Mucosa of descending colon (tissue), 3 donors: Measurements from ENCODE around the gene ANKRD13B. TPM values are rescaled to one million over a fixed set of nuclear protein-coding genes. Genes with fewer than 3 reads are reported as not detected.

Source experiments
- ATAC-seq: fragments of 200-7000 bp; cut with Tn5 transposase; one replicate; pipeline ENCODE4 v1.9.1; 2020; ENCODE audit warnings: mild to moderate bottlenecking, moderate library complexity
- DNase-seq, 3 donors: peaks; one replicate each; pipeline ENCODE4 v3.0.0-alpha.2; 2020
- H3K36me3 ChIP-seq: fragments of 200-600 bp; one replicate; pipeline ENCODE4 v1.8.0; 2021; ENCODE audit warnings: low read depth, mild to moderate bottlenecking
- H3K4me1 ChIP-seq: fragments of 200-600 bp; one replicate; pipeline ENCODE4 v1.8.0; 2021; ENCODE audit warnings: low read depth, mild to moderate bottlenecking
- H3K4me3 ChIP-seq: fragments of 200-600 bp; one replicate; pipeline ENCODE4 v1.8.0; 2021; ENCODE audit warnings: mild to moderate bottlenecking
- H3K9me3 ChIP-seq: fragments of 200-600 bp; one replicate; pipeline ENCODE4 v1.8.0; 2021; ENCODE audit warnings: mild to moderate bottlenecking
- CTCF ChIP-seq: fragments of 200-600 bp; IDR thresholded peaks from one replicate; pipeline ENCODE4 v1.8.0; 2022; ENCODE audit warnings: antibody characterized with exemption, mild to moderate bottlenecking
- intact Hi-C, 2 donors: fragments of 100-400 bp; cut with DNase I in 1 of 2; cut with micrococcal nuclease in 1 of 2; formaldehyde crosslinking; loops; one replicate each; pipeline versions ENCODE4 v1.11.0 to v1.11.1; 2022; cut with DNase I, micrococcal nuclease
- total RNA-seq, 3 donors: library from RNA; stranded (reverse); fragmentation: NEBNext Ultra II Directional in 2 of 3; extraction: Animal tissue kit (Norgen Biotek cat#: 25700) in 2 of 3; gene quantifications; one replicate each; pipeline versions ENCODE4 v1.2.1 to v1.2.4, GENCODE V29; 2021 to 2023
- donor health status: DM: no; HTN: no; CAD: no; lungs with moderate emphysema.
- donor health status: DM: no; HTN: no; CAD: no.
- donor health status: DM: no; HTN: yes; CAD: no.

ANKRD13B gene
- total RNA-seq, 3 donors from 2014 or later, result 2.2 to 11.2 (median 3.3) TPM

- TF ChIP-seq CTCF, result no peak
- H3K36me3 ChIP-seq, result peaks cover 4% of the 10 kb centered on the region
- DNase-seq (no peak), ATAC-seq (no peak)
- H3K4me1 ChIP-seq, result no peaks in the 10 kb centered on the region
- no peak overlapping the region for H3K4me3 ChIP-seq
- intact Hi-C loops, result loop anchor here in 1 of 2 donors (10.0 kb wide), 1 partner anchor 145 kb away; no protein-coding TSS in a partner anchor
- no peaks in the 10 kb centered on the region for H3K9me3 ChIP-seq
Measured at GRCh38 chr17:29629839-29630238, 36.9 kb downstream of the ANKRD13B start.

- H3K4me1 ChIP-seq, result no peaks in the 10 kb centered on the region
- peaks cover 4% of the 10 kb centered on the region for H3K36me3 ChIP-seq
- no peaks in the 10 kb centered on the region for H3K9me3 ChIP-seq
- TF ChIP-seq CTCF, result no peak
- no peak for ATAC-seq
- intact Hi-C loops, result loop anchor here in 1 of 2 donors (10.0 kb wide), 1 partner anchor 144 kb away; no protein-coding TSS in a partner anchor
- no peak for DNase-seq
- no peak overlapping the region for H3K4me3 ChIP-seq
Measured at GRCh38 chr17:29630630-29631193, 37.8 kb downstream of the ANKRD13B start.

GRCh38 chr17:29633886-29634285, 41.0 kb downstream of the ANKRD13B start:
- no peak for ATAC-seq
- peaks cover 4% of the 10 kb centered on the region for H3K36me3 ChIP-seq

GRCh38 chr17:29640413-29640812, 47.5 kb downstream of the ANKRD13B start:
- ATAC-seq (no peak), DNase-seq (no peak)
- Histone ChIP-seq H3K9me3 (no peaks in the 10 kb centered on the region), H3K36me3 (no peaks in the 10 kb centered on the region), H3K4me1 (no peaks in the 10 kb centered on the region), H3K4me3 (no peak overlapping the region)
- no peak for TF ChIP-seq CTCF
- intact Hi-C loops, result loop anchor here in 1 of 2 donors (10.0 kb wide), 1 partner anchor 144 kb away; no protein-coding TSS in a partner anchor

More at GRCh38 chr17:29633886-29634285, 41.0 kb downstream of the ANKRD13B start:
- TF ChIP-seq CTCF, result no peak
- H3K4me3 ChIP-seq, result no peak overlapping the region
- no peak for DNase-seq
- intact Hi-C loops, result loop anchor here in 1 of 2 donors (10.0 kb wide), 1 partner anchor 141 kb away; no protein-coding TSS in a partner anchor
- H3K9me3 ChIP-seq, result no peaks in the 10 kb centered on the region
- H3K4me1 ChIP-seq, result no peaks in the 10 kb centered on the region

GRCh38 chr17:29640981-29641642, 48.2 kb downstream of the ANKRD13B start:
- no peaks in the 10 kb centered on the region for H3K4me1 ChIP-seq
- no peaks in the 10 kb centered on the region for H3K36me3 ChIP-seq
- no peak for TF ChIP-seq CTCF
- H3K4me3 ChIP-seq, result no peak overlapping the region
- intact Hi-C loops, result loop anchor here in 1 of 2 donors (10.0 kb wide), 1 partner anchor 144 kb away; no protein-coding TSS in a partner anchor
- DNase-seq (no peak), ATAC-seq (no peak)
- no peaks in the 10 kb centered on the region for H3K9me3 ChIP-seq
